ENCODE data around the gene TOLLIP. TPM values are rescaled to one million over a fixed set of nuclear protein-coding genes. Genes with fewer than 3 reads are reported as not detected.
A peak's percentile ranks its signal among the peaks of the same experiment; 100 is the strongest.

Gene TOLLIP
- total and polyA plus RNA-seq, 9 of the 15 experiments (the other 6 are each of a cell fraction or from before 2014, with no cell fraction given) = 0.23 to 22.8 (median 7.1) TPM

- TF ChIP-seq REST (IDR thresholded peaks at IDR 0.05; ENCODE audit: borderline replicate concordance) = peak; percentile 46; the same call in 1 of the 2 replicates
- TF ChIP-seq REST (CRISPR knock-in tag; IDR thresholded peaks at IDR 0.05; ENCODE audit: low read depth) = no peak
- peak; percentile 38; the same call in 1 of the 2 replicates for TF ChIP-seq ZFX (CRISPR knock-in tag; IDR thresholded peaks at IDR 0.05)
- no peak for TF ChIP-seq ZNF740 (CRISPR knock-in tag; IDR thresholded peaks at IDR 0.05)
- TF ChIP-seq ZNF740 (tag; IDR thresholded peaks at IDR 0.05) = no peak
- peak in 1 of 2 experiments; percentile 39; a peak in 1 of 4 replicates for TF ChIP-seq KDM4B (IDR thresholded peaks at IDR 0.05; ENCODE audit: borderline replicate concordance in 2 of 2, low read depth in 1 of 2)
- no peak for TF ChIP-seq BRF2 (IDR thresholded peaks at IDR 0.05; ENCODE audit: borderline replicate concordance, insufficient read depth, insufficient read length)
- no peak for TF ChIP-seq BDP1 (IDR thresholded peaks at IDR 0.05; ENCODE audit: insufficient read depth, insufficient read length)
- peak; percentile 89 for TF ChIP-seq GABPA (tag; conservative IDR thresholded peaks at IDR 0.05; ENCODE audit: low read depth)
- TF ChIP-seq UBTF (IDR thresholded peaks at IDR 0.05; ENCODE audit: borderline replicate concordance in 1 of 2, low read depth in 2 of 2, low read length in 2 of 2) = peak in 1 of 2 experiments; percentile 68; a peak in 1 of 4 replicates
- peak; percentile 23; the same call in 1 of the 2 replicates for TF ChIP-seq CTBP1 (IDR thresholded peaks at IDR 0.05; ENCODE audit: borderline replicate concordance)
- TF ChIP-seq SIN3A (IDR thresholded peaks at IDR 0.05; ENCODE audit: borderline replicate concordance in 2 of 2, control insufficient read depth in 1 of 2, low read depth in 2 of 2, low read length in 2 of 2) = peak in 1 of 2 experiments; percentile 49; a peak in 1 of 4 replicates
Measured at GRCh38 chr11:1262172-1263006, 47.0 kb downstream of the TOLLIP start (continued).

Measured in K562 (cell line).